UCSD-AML1 (cell line): Measurements from ENCODE around the gene LRRC59.

ENCODE experiments used
- DNase-seq: peaks from one replicate; lab custom pipeline; 2025; ENCODE audit not compliant: unreplicated experiment; lab: John Stamatoyannopoulos, UW

Gene LRRC59

GRCh38 chr17:50363217-50364060 lies 33.9 kb downstream of the LRRC59 start:
- DNase-seq, result no peak

DNA sequence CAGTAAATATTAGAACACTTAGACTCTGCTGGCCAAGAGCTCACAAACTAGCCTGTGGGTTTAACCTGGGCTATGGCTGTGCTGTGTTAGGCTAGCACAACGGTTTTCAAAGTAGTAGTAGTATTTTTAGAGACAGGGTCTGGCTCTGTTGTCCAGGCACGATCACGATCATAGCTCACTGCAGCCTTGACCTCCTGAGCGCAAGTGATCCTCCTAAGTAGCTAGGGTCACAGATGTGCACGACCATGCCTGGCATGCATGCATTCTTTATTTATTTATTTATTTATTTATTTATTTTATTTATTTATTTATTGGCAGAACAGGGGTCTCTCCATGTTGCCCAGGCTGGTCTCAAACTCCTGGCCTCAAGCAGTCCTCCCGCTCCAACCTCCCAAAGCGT lies 34.7 kb downstream of the LRRC59 start:
- DNase-seq, result no peak

DNA sequence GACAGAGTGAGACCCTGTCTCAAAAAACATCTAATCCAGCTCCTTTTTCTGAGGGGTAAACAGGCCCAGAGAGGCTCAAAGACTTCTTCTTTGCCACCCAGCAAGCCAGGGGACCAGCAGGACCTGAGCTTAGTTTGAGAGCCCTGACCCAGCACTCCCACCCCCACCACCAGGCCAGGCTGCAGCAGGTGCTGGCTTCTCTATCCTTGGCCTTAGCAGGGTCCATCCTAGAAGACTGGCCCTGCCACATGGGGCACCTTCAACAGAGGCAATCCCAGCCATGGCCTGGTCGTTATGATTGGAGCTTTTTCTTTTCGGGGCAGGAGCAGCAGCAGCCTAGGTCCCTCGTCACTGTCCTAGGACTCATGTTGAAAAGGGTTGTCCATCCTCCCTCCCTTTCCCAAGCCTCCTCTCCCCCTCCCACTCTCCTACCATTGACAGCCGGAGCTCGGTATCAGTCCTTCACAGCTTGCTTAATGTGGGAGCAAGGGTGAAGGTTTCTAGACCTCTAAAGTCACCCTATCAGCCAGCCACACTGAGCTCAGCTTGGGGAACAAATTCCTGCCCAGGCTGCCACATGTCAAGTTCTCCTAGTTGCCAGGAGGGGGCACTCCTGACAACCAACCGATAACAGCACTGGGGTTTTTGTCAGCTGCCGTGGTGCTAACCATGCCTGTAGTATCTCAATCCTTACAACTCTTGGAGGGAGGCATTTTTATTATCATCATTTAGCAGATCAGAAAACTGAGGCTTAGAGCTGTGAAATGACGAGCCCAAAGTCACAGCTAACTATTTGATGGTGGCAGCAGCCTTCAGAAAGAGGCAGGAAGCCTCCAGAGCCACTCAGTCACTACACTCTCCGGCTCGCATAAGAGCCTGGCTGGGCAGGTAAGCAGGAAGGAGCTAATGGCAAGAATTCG lies 35.5 kb downstream of the LRRC59 start:
- DNase-seq, result peak; percentile 62

- no peak for DNase-seq
Measured at GRCh38 chr17:50360486-50361115, 36.7 kb downstream of the LRRC59 start.

- no peak for DNase-seq
Measured at GRCh38 chr17:50359998-50360461, 37.3 kb downstream of the LRRC59 start.

- no peak for DNase-seq
Measured at GRCh38 chr17:50359005-50359699, 38.2 kb downstream of the LRRC59 start.

GRCh38 chr17:50358177-50358576 lies 39.1 kb downstream of the LRRC59 start:
- no peak for DNase-seq

DNA sequence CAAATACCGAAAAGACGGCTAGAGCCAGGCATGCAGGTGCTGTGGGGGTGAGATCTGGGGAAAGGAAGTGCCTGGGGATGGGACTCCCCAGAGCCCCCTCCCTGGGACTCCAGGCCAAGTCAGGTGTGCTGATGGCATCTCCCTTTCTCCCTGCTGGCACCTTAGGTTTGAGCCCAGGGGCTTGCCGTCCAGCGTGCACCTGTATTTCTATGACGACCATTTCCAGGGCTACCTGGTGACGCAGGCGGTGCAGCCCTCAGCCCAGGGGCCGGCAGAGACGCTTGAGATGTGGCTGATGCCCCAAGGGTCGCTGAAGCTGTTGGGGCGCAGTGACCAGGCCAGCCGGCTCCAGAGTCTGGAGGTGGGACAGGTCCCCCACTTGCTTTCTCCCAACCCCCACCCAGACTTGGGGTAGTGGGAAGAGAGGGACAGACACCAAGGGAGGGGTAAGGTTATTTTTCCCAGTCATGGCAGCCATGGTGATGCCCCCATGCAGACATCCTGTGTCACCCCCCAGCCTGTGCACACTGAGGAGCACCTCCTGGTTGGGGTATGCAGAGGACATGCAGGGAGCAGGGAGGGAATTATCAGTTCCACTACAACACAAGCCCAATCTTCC lies 40.3 kb downstream of the LRRC59 start:
- DNase-seq, result no peak

GRCh38 chr17:50356418-50356817 lies 40.9 kb downstream of the LRRC59 start:
- DNase-seq, result no peak

- DNase-seq, result no peak
Measured at GRCh38 chr17:50355701-50356341, 41.5 kb downstream of the LRRC59 start.

GRCh38 chr17:50355336-50355700 lies 42.0 kb downstream of the LRRC59 start:
- no peak for DNase-seq

DNA sequence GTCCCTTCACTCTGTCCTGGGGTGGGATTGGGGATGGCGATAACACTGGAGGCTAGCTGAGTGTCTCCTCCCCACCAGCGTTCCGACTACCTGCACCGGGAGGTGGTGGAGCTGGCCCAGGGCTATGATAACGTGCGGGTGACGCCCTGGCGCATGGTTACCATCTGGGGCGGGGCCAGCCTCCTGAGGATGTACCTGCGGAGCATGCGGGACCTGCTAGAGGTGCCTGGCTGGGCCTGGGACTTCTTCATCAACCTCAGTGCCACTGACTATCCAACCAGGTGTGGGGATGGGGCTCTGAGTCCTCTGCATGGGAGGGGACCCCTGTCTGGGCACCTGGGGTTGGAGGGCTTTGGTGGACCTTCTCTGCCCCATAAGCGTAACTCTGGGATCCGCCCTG lies 42.5 kb downstream of the LRRC59 start:
- no peak for DNase-seq

DNA sequence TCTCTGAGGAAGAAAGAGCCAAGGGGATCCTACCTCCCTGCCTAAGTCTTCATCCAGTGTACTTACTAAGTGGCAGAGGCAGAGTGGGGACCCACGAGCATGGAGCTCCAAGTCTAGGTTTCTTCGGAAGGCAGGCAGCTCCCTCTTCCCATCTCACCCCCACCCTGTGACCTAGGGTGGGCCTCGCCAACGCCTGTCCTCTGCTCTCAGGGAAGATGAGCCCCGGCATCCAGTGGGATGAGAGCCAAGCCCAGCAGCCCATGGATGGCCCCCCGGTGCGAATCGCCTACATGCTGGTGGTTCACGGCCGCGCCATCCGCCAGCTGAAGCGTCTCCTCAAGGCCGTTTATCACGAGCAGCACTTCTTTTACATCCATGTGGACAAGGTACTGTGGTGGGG lies 43.1 kb downstream of the LRRC59 start:
- DNase-seq, result no peak

DNA sequence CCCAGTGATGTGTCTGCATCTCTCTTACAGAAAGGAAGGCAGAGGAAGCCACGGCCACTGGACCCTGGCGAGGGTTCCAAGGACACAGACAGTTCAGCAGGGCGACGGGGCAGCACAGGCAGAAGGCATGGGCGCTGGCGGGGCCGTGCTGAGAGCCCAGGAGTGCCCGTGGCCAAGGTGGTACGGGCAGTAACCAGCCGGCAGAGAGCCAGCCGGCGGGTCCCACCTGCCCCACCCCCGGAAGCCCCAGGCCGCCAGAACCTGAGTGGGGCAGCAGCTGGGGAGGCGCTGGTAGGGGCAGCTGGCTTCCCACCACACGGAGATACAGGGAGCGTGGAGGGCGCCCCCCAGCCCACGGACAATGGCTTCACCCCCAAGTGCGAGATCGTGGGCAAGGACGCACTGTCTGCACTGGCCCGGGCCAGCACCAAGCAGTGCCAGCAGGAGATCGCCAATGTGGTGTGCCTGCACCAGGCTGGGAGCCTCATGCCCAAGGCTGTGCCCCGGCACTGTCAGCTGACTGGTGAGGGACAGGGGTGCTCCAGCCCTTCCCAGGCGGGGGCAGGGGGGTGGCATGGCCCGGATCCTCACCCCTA lies 43.6 kb downstream of the LRRC59 start:
- no peak for DNase-seq

DNA sequence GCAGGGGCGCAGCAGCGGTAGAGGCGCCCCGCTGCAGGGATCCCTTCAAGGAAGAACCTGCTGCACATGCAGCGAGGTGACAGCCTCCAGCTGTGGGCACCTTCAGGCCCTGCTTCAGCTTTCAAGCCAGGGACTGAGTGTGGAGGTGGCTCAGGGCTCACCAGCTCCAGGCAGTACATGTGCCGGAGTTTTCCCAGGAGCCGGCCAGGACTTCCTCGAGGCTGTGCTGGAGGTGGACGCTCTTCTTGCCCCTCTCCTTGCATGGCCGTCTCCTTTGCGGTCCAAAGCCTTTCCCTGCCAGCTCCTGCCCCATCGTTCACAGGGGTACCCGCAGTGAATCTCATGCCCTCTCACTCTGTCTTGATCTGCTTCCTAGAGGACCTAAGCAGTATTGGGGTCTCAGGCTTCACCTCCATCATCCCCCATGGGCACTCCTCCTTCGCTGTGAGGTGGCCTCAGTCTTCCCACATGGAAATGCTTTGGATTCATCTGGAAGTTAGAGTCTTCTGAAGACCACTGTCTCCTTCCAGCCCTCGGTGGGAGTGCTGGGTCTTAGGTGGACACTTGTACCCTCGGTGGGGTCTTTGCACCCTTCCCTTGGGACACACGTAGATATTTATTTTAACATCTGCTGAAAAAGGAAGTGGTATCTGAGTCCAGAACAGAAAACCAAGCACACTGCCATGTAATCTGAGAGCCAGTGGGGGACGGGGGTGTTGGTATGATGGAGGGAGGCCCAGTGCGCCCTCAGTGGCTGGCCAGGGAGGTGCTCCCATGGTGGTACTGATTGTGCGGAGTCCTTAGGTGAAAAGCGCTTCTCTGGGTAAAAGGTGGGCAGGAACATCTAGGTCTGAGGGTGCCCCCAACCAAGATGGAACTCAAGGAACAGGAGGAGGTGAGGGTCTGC lies 44.4 kb downstream of the LRRC59 start:
- no peak for DNase-seq

DNA sequence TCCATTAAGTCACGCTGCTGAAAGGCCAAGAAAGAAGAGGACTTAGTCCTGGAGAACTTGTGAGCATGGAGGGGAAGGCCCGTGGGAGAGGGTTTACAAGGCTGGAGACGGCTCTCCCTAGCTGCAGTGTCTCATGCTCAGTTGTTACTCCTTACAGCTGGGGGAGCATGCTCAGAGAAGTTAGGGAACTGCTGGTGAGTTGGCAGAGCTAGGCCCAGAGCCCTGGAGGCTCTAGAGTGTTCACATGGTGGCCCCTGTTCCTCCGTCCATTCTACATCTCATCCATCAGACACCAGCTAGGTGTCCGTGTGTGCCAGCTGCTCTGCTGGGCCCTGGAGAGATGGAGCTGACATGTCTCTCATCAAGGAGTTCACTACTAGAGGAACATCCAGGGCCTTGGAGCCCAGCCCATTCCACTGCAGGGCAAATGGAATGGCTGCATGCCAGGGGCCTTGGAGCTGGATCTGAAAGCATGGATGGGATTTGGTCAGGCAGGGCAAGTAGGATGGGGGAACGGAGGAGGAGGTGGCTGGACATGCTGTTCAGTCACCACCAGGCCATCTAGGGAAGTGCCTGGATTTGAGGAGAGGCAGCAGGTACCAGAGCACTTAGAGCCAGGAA lies 45.1 kb downstream of the LRRC59 start:
- no peak for DNase-seq

DNA sequence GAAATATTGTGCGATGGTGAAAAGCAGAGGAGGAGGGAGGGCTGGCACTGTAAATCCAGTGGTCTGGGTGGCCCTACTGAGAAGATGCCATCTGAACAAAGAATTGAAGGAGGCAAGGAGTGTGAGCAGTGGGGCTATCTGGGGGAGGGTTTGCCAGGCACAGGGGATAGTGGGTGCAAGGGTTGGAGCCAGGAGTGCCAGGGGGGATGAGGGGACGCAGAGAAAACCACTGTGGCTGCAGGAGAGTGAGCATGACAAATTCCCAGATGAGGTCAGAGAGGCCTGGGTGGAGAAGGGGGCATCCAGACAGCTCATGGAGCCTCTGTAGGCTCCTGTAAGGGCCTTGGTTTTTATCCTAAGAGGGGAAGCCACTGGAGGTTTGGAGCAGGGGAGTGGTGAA lies 46.6 kb downstream of the LRRC59 start:
- no peak for DNase-seq

- no peak for DNase-seq
Measured at GRCh38 chr17:50349243-50349600, 48.1 kb downstream of the LRRC59 start.
